Measurements from ENCODE around the gene COL6A1. TPM values are rescaled to one million over a fixed set of nuclear protein-coding genes. Genes with fewer than 3 reads are reported as not detected.

COL6A1 gene
- total RNA-seq, 1 donor from 2014 or later: 137 TPM

DNA sequence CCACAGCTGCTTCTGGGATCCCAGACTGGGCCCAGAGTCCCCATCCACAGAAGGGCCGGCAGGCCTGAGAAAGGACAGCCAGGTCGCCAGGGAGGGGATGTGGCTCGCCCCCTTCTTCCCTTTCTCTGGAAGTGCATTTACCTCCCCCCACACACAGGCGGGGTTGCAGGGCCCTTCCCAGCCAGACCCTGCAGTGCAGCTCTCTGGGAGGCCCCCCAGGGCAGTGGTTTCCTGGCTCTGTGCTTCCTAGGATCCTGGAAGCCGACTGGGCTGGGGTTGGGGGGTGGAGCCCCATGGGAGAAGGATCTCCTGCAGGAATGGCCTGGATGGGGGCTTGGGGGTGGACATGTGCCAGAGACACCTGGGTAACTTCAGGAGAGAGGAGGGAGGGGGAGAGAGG lies 4.2 kb upstream of the COL6A1 start:
- Mint-ChIP-seq H3K36me3 (ENCODE audit: insufficient read depth) (no peaks in the 10 kb centered on the region), H3K27ac (no peak overlapping the region), H3K9me3 (ENCODE audit: low read depth) (no peaks in the 10 kb centered on the region), H3K4me1 (ENCODE audit: low read depth) (peaks cover 7% of the 10 kb centered on the region), H3K4me3 (ENCODE audit: low read depth) (no peak overlapping the region), H3K27me3 (peaks cover 45% of the 10 kb centered on the region)
- DNase-seq (ENCODE audit: low spot score, unreplicated experiment): no peak
- TF ChIP-seq, protein P1, sequence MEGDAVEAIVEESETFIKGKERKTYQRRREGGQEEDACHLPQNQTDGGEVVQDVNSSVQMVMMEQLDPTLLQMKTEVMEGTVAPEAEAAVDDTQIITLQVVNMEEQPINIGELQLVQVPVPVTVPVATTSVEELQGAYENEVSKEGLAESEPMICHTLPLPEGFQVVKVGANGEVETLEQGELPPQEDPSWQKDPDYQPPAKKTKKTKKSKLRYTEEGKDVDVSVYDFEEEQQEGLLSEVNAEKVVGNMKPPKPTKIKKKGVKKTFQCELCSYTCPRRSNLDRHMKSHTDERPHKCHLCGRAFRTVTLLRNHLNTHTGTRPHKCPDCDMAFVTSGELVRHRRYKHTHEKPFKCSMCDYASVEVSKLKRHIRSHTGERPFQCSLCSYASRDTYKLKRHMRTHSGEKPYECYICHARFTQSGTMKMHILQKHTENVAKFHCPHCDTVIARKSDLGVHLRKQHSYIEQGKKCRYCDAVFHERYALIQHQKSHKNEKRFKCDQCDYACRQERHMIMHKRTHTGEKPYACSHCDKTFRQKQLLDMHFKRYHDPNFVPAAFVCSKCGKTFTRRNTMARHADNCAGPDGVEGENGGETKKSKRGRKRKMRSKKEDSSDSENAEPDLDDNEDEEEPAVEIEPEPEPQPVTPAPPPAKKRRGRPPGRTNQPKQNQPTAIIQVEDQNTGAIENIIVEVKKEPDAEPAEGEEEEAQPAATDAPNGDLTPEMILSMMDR (IDR thresholded peaks at IDR 0.05; ENCODE audit: unreplicated experiment): no peak

DNA sequence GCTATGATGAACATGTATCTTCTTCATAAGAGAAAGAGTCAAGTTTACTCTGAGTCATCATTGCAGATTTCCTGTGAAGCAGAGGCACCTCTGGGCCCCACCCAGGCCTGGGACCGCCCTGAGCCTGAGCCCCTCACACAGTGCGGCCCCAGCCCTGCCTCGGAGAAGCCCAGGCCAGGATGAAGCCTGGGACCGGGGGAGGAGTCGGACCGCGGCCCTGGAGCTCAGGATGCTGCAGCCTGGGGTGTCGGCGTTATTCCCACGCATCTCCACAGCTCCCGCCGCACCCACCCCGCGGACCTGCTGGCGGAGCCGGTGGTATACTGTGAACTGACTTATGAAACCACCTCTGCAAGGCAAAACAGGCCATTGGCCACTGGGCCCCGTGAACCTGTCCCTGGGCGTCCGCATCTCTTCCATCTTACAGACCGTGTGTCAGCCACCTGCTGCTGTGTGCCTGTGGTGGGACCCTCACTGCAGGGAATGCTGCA lies 2.4 kb upstream of the COL6A1 start:
- no peaks in the 10 kb centered on the region for H3K9me3 Mint-ChIP-seq (ENCODE audit: low read depth)
- peaks cover 38% of the 10 kb centered on the region for H3K27me3 Mint-ChIP-seq
- no peak for DNase-seq (ENCODE audit: low spot score, unreplicated experiment)
- H3K4me3 Mint-ChIP-seq (ENCODE audit: low read depth): no peak overlapping the region
- no peak overlapping the region for H3K27ac Mint-ChIP-seq
- H3K4me1 Mint-ChIP-seq (ENCODE audit: low read depth): peaks cover 6% of the 10 kb centered on the region
- TF ChIP-seq, protein P1 (IDR thresholded peaks at IDR 0.05; ENCODE audit: unreplicated experiment): no peak
- H3K36me3 Mint-ChIP-seq (ENCODE audit: insufficient read depth): peaks cover under 1% of the 10 kb centered on the region

DNA sequence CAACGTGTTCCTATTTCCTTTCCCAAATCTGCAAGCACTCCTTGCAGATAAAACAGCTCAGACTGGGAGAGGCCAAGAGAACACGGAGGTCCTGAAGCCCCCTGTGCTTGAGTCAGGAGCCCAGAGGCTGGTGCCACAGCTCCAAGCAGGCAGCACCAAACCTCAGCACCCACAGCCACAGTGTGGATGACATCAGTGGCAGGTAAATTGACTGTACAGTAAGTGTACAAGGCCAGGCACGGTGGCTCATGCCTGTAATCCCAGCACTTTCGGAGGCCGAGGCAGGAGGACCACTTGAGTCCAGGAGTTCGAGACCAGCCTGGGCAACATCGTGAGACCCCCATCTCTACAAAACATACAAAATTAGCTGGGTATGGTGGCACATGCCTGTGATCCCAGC lies 1.9 kb upstream of the COL6A1 start:
- no peak for DNase-seq (ENCODE audit: low spot score, unreplicated experiment)
- peaks cover 5% of the 10 kb centered on the region for H3K36me3 Mint-ChIP-seq (ENCODE audit: insufficient read depth)
- H3K27me3 Mint-ChIP-seq: peaks cover 33% of the 10 kb centered on the region
- H3K27ac Mint-ChIP-seq: no peak overlapping the region
- TF ChIP-seq, protein P1 (IDR thresholded peaks at IDR 0.05; ENCODE audit: unreplicated experiment): no peak
- no peak overlapping the region for H3K4me3 Mint-ChIP-seq (ENCODE audit: low read depth)
- H3K4me1 Mint-ChIP-seq (ENCODE audit: low read depth): peaks cover 5% of the 10 kb centered on the region
- H3K9me3 Mint-ChIP-seq (ENCODE audit: low read depth): no peaks in the 10 kb centered on the region

DNA sequence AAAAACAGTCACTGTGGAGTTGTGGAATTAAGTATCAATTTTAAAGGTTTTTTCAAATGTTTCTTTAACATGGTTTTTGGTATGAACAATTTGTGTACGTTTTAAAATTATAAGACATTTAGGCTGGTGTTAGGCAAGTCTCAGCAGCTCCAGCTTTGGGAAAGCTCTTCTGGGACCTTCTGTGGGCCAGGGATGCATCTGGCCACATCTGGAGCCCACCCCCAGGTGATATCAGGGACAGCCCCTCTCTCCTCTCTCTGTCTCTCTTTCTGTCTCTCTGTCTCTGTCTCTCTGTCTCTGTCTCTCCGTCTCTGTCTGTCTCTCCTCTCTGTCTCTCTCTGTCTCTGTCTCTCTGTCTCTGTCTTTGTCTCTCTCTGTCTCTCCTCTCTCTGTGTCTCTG lies 1.3 kb upstream of the COL6A1 start:
- TF ChIP-seq, protein P1 (IDR thresholded peaks at IDR 0.05; ENCODE audit: unreplicated experiment): no peak
- H3K27ac Mint-ChIP-seq: no peak overlapping the region
- H3K4me3 Mint-ChIP-seq (ENCODE audit: low read depth): no peak overlapping the region
- H3K27me3 Mint-ChIP-seq: peaks cover 28% of the 10 kb centered on the region
- no peaks in the 10 kb centered on the region for H3K9me3 Mint-ChIP-seq (ENCODE audit: low read depth)
- peaks cover 10% of the 10 kb centered on the region for H3K36me3 Mint-ChIP-seq (ENCODE audit: insufficient read depth)
- DNase-seq (ENCODE audit: low spot score, unreplicated experiment): no peak
- H3K4me1 Mint-ChIP-seq (ENCODE audit: low read depth): peaks cover 5% of the 10 kb centered on the region

DNA sequence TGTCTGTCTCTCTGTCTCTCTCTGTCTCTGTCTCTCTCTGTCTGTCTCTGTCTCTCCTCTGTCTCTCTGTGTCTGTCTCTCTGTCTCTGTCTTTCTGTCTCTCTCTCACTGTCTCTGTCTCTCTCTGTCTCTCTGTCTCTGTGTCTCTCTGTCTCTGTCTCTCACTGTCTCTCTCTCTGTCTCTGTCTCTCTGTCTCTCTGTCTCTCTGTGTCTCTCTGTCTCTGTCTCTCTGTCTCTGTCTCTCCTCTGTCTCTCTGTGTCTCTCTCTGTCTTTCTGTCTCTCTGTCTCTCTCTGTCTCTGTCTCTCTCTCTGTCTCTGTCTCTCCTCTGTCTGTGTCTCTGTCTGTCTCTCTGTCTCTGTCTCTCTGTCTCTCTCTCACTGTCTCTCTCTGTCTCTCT lies 873 bp upstream of the COL6A1 start:
- H3K9me3 Mint-ChIP-seq (ENCODE audit: low read depth): no peaks in the 10 kb centered on the region
- H3K36me3 Mint-ChIP-seq (ENCODE audit: insufficient read depth): peaks cover 10% of the 10 kb centered on the region
- H3K27ac Mint-ChIP-seq: no peak overlapping the region

More for the DNA sequence above, 873 bp upstream of the COL6A1 start:
- Mint-ChIP-seq H3K4me1 (ENCODE audit: low read depth) (peaks cover 2% of the 10 kb centered on the region), H3K4me3 (ENCODE audit: low read depth) (no peak overlapping the region), H3K27me3 (peaks cover 24% of the 10 kb centered on the region)
- TF ChIP-seq, protein P1 (IDR thresholded peaks at IDR 0.05; ENCODE audit: unreplicated experiment): no peak
- no peak for DNase-seq (ENCODE audit: low spot score, unreplicated experiment)
